Transverse colon (tissue), 4 donors: ENCODE results near the gene GTF3C6. TPM values are rescaled to one million over a fixed set of nuclear protein-coding genes. Genes with fewer than 3 reads are reported as not detected.

Experiments
- DNase-seq: peaks from one replicate; pipeline ENCODE4 v3.0.0-alpha.2; 2019
- H3K27ac ChIP-seq, 4 donors: fragments of 200-600 bp; sonication (generic); 2 replicates each; pipeline ENCODE4 v1.5.1; 2016 to 2018; ENCODE audit warnings: inconsistent platforms in 4 of 4
- H3K27me3 ChIP-seq: fragments of 200-600 bp; sonication (generic); 2 replicates; pipeline ENCODE4 v1.5.1; 2017; ENCODE audit warnings: inconsistent platforms
- H3K36me3 ChIP-seq, 4 donors: fragments of 200-600 bp; sonication (generic); 2 replicates each; pipeline ENCODE4 v1.5.1; 2017 to 2019; ENCODE audit warnings: inconsistent platforms in 4 of 4
- H3K4me1 ChIP-seq, 4 donors: fragments of 200-600 bp; sonication (generic); 2 replicates each; pipeline ENCODE4 v1.5.1; 2017 to 2020; ENCODE audit warnings: inconsistent platforms in 4 of 4
- H3K4me3 ChIP-seq, 4 donors: fragments of 200-600 bp; sonication (generic); 1 replicate in 1 of 4; 2 replicates in 3 of 4; pipeline versions ENCODE4 v1.5.1 to v1.6.1; 2017 to 2019; ENCODE audit warnings: inconsistent platforms in 4 of 4
- H3K9me3 ChIP-seq, 2 donors: fragments of 200-600 bp; sonication (generic); 2 replicates each; pipeline ENCODE4 v1.5.1; 2017 to 2019; ENCODE audit warnings: inconsistent platforms in 2 of 2
- CTCF ChIP-seq, 5 experiments: fragments of 200-600 bp in 3 of 5; fragments of 450-650 bp in 2 of 5; sonication (generic) in 3 of 5; IDR thresholded peaks; 1 replicate in 2 of 5; 2 replicates in 3 of 5; pipeline ENCODE4 v1.5.1; 2016 to 2017; ENCODE audit warnings: antibody characterized with exemption in 5 of 5, inconsistent platforms in 3 of 5, mild to moderate bottlenecking in 2 of 5, moderate library complexity in 1 of 5
- EP300 ChIP-seq: sonication (generic); formaldehyde crosslinking; IDR thresholded peaks from one replicate; pipeline ENCODE4 v1.6.1; 2017; ENCODE audit warnings: antibody characterized with exemption, low read depth
- POLR2A ChIP-seq: fragments of 450-650 bp; IDR thresholded peaks from one replicate; pipeline ENCODE4 v1.6.1; 2016; ENCODE audit warnings: antibody characterized with exemption, mild to moderate bottlenecking, moderate library complexity
- POLR2AphosphoS5 ChIP-seq, 3 donors: sonication (generic); formaldehyde crosslinking; IDR thresholded peaks; one replicate each; pipeline ENCODE4 v1.6.1; 2016; ENCODE audit warnings: antibody characterized with exemption in 3 of 3
- WGBS, 2 donors: methylation state at CpG; one replicate each; pipeline ENCODE4 v1.1.5; 2018; ENCODE audit warnings: low coverage in 1 of 2; 5-methylcytosine and 5-hydroxymethylcytosine counted together
- in situ Hi-C, 4 donors: fragments of 200-750 bp; cut with MboI; loops; one replicate each; pipeline versions ENCODE4 v1.15.0 to v1.15.1; 2017; ENCODE audit warnings: low sequenced_read_pairs in 3 of 4, low pct_ligation_motif_present in 1 of 4, low pct_unique_long_range_greater_than_20kb in 1 of 4
- intact Hi-C: fragments of 100-400 bp; cut with DNase I; formaldehyde crosslinking; loops from one replicate; pipeline ENCODE4 v1.15.1; 2023; ENCODE audit warnings: low total_unique reads
- total RNA-seq, 4 donors: library from RNA; depleted of rRNA; stranded (reverse); fragments of >200 nt; gene quantifications; one replicate each; pipeline ENCODE4 v1.1.0, GENCODE V29; 2016

The GTF3C6 gene
- total RNA-seq: 10 to 100 TPM; 13.5 to 53.4 (median 24.6) TPM

DNA sequence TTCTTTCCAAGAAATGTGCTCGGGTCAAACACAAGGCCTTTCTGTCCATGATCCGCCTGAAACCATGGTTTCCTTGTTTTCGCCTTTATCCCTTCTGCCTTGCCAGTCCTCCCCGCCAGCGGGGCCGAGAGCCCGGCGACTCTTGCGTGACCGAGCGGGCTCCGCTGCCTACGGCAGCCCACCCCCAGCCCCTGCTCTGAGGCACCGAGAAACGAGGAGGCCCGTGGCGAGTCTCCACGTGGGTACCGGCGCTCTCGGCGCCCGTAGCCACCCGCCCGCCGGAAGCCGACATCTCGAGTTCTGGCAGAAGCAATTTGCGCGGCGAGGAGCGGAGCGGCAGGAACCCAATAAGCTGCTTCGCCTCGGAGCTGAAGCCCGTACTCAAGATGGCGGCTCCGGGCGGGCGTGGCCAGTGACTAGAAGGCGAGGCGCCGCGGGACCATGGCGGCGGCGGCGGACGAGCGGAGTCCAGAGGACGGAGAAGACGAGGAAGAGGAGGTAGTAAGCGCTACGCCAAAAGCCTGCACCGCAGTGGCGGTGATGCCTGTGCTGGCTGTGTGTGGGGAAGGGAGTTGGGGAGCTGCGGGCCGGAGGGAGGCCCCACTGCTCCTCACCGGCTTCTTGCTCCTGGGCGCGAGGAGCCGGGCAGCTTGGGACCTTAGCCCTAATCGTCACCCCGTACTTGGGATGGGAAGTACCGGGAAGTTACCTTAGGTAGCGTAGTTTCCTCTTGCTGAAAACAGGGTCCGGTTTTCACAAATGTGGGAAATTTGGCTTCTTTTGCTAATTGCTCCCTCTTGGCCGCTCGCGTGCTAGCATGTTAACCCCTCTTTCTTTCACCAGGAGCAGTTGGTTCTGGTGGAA lies at the start of gene GTF3C6:
Gene GTF3C6, plus strand, starts transcription at position 378 of the 864 bp plus-strand sequence. Its CDS starts 64 bp downstream, at position 442.
- intact Hi-C loops (loop anchor here (10.0 kb wide), 2 partner anchors 274 to 434 kb away; no protein-coding TSS in a partner anchor), in situ Hi-C loops (loop anchor here in 1 of 4 donors (10.0 kb wide), 1 partner anchor 274 kb away; no protein-coding TSS in a partner anchor)
- H3K27me3 ChIP-seq: no peaks in the 10 kb centered on the region
- DNase-seq: peak; percentile 94
- H3K9me3 ChIP-seq: no peaks in the 10 kb centered on the region
- peak within 1 kb of the TSS; percentile 91 to 93 (median 92) for H3K27ac ChIP-seq
- 0 to 1% methylated on average over 7 to 69 of the region's 70 CpGs for WGBS, 2 donors
- TF ChIP-seq CTCF (IDR thresholded peaks at IDR 0.05): peak in 1 of 5 experiments; percentile 7
- peak; percentile 90 for TF ChIP-seq POLR2A
- TF ChIP-seq EP300: no peak
- TF ChIP-seq POLR2AphosphoS5 (IDR thresholded peaks at IDR 0.05): peak; percentile 56 to 81 (median 66)
- peaks cover 0 to 20% (median 9%) of the 10 kb centered on the region in 4 donors for H3K4me1 ChIP-seq
- peak within 1 kb of the TSS; percentile 76 to 92 (median 90) for H3K4me3 ChIP-seq
- H3K36me3 ChIP-seq: peaks cover 0 to 27% (median 6%) of the 10 kb centered on the region in 4 donors

DNA sequence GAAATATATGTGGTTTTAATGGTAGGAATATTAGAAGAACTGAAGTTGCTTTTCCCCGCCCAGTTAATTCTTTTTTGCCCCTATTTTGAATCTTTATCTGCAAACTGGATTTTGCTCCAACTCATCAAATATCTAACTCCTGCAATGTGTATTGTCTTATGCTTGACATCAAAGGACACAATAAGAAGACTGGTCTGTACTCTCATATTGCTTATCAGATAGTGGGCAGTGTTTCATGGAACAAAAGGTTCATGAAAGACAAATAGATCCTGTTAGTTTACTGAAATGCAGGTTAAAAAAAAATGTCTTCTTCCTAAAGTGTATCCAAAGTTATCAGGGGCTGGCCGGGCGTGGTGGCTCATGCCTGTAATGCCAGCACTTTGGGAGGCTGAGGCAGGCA lies 27.7 kb upstream of the GTF3C6 start:
- Histone ChIP-seq H3K4me1 (no peaks in the 10 kb centered on the region), H3K27me3 (no peaks in the 10 kb centered on the region), H3K36me3 (no peaks in the 10 kb centered on the region), H3K4me3 (no peak overlapping the region), H3K27ac (no peak overlapping the region), H3K9me3 (no peaks in the 10 kb centered on the region)
- 91 to 95% methylated on average over 3 of the region's 3 CpGs for WGBS, 2 donors
- intact Hi-C loops: no loop called here
- in situ Hi-C loops: loop anchor here in 2 of 4 donors (10.0 to 25.0 kb wide), 3 partner anchors 236 to 393 kb away; no protein-coding TSS in a partner anchor
- no peak for DNase-seq
- no peak for TF ChIP-seq EP300

GRCh38 chr6:110933912-110934311 lies 24.6 kb upstream of the GTF3C6 start:
- WGBS, 2 donors: 73 to 78% methylated on average over 2 of the region's 2 CpGs
- H3K4me1 ChIP-seq: no peaks in the 10 kb centered on the region
- H3K9me3 ChIP-seq: no peaks in the 10 kb centered on the region
- H3K4me3 ChIP-seq: no peak overlapping the region
- in situ Hi-C loops (loop anchor here in 2 of 4 donors (10.0 to 25.0 kb wide), 3 partner anchors 239 to 397 kb away; no protein-coding TSS in a partner anchor), intact Hi-C loops (no loop called here)
- H3K27me3 ChIP-seq: no peaks in the 10 kb centered on the region
- no peak for DNase-seq
- TF ChIP-seq EP300: no peak
- no peak for TF ChIP-seq POLR2AphosphoS5 (IDR thresholded peaks at IDR 0.05)
- no peak for TF ChIP-seq CTCF (IDR thresholded peaks at IDR 0.05)
- TF ChIP-seq POLR2A: no peak
- no peak overlapping the region for H3K27ac ChIP-seq
- H3K36me3 ChIP-seq: no peaks in the 10 kb centered on the region

DNA sequence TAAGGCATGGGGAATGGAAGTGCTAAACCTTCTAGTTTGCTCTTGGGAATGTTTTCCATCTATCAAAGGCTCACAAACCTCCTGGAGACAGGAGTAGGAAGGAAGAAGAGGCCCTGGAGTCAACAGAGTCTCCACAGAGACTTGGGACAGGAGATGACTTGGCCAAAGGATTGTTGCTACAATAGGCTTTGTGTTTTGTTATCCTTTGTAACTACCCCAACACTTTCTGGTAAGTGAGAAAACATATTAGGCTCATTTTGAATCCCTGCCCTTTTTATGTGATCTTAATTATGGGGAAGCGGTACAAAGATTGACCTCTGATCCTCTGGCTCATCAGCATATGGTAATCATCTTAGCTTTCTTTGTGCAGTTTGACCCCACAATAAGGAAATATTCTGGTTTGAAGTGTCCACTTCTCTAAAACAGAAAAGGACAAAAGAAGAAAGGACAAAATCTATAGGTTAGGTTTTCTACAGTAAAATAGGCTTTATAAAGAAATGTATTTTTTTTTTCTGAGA lies 24.1 kb upstream of the GTF3C6 start:
- no peak for DNase-seq
- 50 to 53% methylated on average over 1 of the region's 1 CpG for WGBS, 2 donors

More for the DNA sequence above, 24.1 kb upstream of the GTF3C6 start:
- intact Hi-C loops: no loop called here
- Histone ChIP-seq H3K27ac (no peak overlapping the region), H3K36me3 (no peaks in the 10 kb centered on the region), H3K9me3 (no peaks in the 10 kb centered on the region), H3K4me1 (no peaks in the 10 kb centered on the region), H3K27me3 (no peaks in the 10 kb centered on the region), H3K4me3 (no peak overlapping the region)
- in situ Hi-C loops: loop anchor here in 2 of 4 donors (10.0 to 25.0 kb wide), 3 partner anchors 240 to 397 kb away; no protein-coding TSS in a partner anchor
- TF ChIP-seq EP300 (no peak), POLR2AphosphoS5 (IDR thresholded peaks at IDR 0.05) (no peak), POLR2A (no peak), CTCF (IDR thresholded peaks at IDR 0.05) (no peak)
